HEK293T (cell line): Measurements from ENCODE around the gene TTC19.

Experiments used
- CTCF ChIA-PET: fragments of 350-600 bp; formaldehyde crosslinking; extraction: SDS; loops from one replicate; lab custom pipeline; 2021; ENCODE audit warnings: antibody characterized with exemption, inconsistent platforms; lab: Yijun Ruan, JAX
- POLR2A ChIA-PET: fragments of 350-600 bp; formaldehyde crosslinking; extraction: SDS; loops from one replicate; lab custom pipeline; 2020; ENCODE audit warnings: antibody characterized with exemption, inconsistent platforms; lab: Yijun Ruan, JAX
- DNase-seq: peaks from one replicate; pipeline ENCODE4 v3.0.0; 2012; ENCODE audit warnings: mixed read lengths; ENCODE audit errors: extremely low spot score
- ARNT ChIP-seq: fragments of 450-650 bp; IDR thresholded peaks from 2 replicates; pipeline ENCODE4 v1.6.1; 2017; ENCODE audit warnings: mild to moderate bottlenecking
- BHLHE40 ChIP-seq: fragments of 450-650 bp; IDR thresholded peaks from 2 replicates; pipeline ENCODE4 v1.6.1; 2016; ENCODE audit warnings: mild to moderate bottlenecking, moderate library complexity, borderline replicate concordance
- CTBP1 ChIP-seq: fragments of 450-650 bp; IDR thresholded peaks from 2 replicates; pipeline ENCODE4 v1.6.1; 2016; ENCODE audit warnings: borderline replicate concordance
- ELF4 ChIP-seq: fragments of 450-650 bp; IDR thresholded peaks from 2 replicates; pipeline ENCODE4 v1.6.1; 2017; ENCODE audit warnings: antibody characterized with exemption
- FOXA1 ChIP-seq: fragments of 450-650 bp; IDR thresholded peaks from 2 replicates; pipeline ENCODE4 v1.6.1; 2016; ENCODE audit warnings: mild to moderate bottlenecking
- FOXK2 ChIP-seq: fragments of 450-650 bp; IDR thresholded peaks from 2 replicates; pipeline ENCODE4 v1.6.1; 2016; ENCODE audit warnings: mild to moderate bottlenecking
- FOXM1 ChIP-seq: fragments of 450-650 bp; IDR thresholded peaks from 2 replicates; pipeline ENCODE4 v1.6.1; 2017; ENCODE audit warnings: mild to moderate bottlenecking, borderline replicate concordance
- HDGF ChIP-seq: fragments of 450-650 bp; IDR thresholded peaks from 2 replicates; pipeline ENCODE4 v1.6.1; 2017; ENCODE audit warnings: antibody characterized with exemption, borderline replicate concordance
- L3MBTL2 ChIP-seq: fragments of 450-650 bp; conservative IDR thresholded peaks from 2 replicates; pipeline ENCODE4 v1.6.1; 2016; ENCODE audit warnings: mild to moderate bottlenecking
- LEF1 ChIP-seq: fragments of 450-650 bp; IDR thresholded peaks from 2 replicates; pipeline ENCODE4 v1.6.1; 2017; ENCODE audit warnings: mild to moderate bottlenecking, borderline replicate concordance
- NFRKB ChIP-seq: fragments of 450-650 bp; IDR thresholded peaks from 2 replicates; pipeline ENCODE4 v1.6.1; 2016; ENCODE audit warnings: mild to moderate bottlenecking, moderate library complexity
- PKNOX1 ChIP-seq: fragments of 450-650 bp; IDR thresholded peaks from 2 replicates; pipeline ENCODE4 v1.6.1; 2016
- SP1 ChIP-seq: fragments of 450-650 bp; IDR thresholded peaks from 2 replicates; pipeline ENCODE4 v1.6.1; 2017
- SUZ12 ChIP-seq: fragments of 450-650 bp; IDR thresholded peaks from 2 replicates; pipeline ENCODE4 v1.6.1; 2016; ENCODE audit warnings: mild to moderate bottlenecking
- TARDBP ChIP-seq: fragments of 450-650 bp; IDR thresholded peaks from 2 replicates; pipeline ENCODE4 v1.6.1; 2016
- ZNF384 ChIP-seq: fragments of 450-650 bp; IDR thresholded peaks from 2 replicates; pipeline ENCODE4 v1.6.1; 2016

Gene TTC19

DNA sequence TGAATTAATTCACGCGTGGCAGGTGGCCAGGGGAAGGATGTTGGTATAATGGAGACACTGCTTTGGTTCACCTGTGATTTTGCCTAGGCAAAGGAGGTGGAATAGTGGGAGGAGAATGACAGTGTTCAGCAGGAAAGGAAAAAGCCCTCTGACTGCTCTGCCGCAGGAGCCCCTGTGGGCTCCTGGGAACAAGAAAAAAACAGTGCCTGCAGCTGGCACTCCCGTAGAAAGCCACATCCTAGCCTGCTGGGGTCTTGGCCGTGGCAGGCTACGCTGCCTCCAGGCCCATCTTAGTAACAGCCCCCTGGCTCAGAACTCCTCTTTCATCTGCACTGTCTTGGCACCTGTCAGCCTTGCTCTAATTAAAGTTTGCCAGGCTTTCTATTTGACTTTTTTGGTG is 34.1 kb upstream of the TTC19 start:
- no peak for TF ChIP-seq PKNOX1
- ChIA-PET POLR2A (interaction anchor here (1.1 to 2.1 kb wide), 4 partner anchors 10 to 34 kb away, joined by 5 to 12 read pairs (median 9); partner anchors contain the start of genes ADORA2B, TTC19 and ZSWIM7), CTCF (interaction anchor here (1.3 kb wide), 1 partner anchor 17 kb away, joined by 3 read pairs; no protein-coding TSS in a partner anchor)
- DNase-seq, result no peak

DNA sequence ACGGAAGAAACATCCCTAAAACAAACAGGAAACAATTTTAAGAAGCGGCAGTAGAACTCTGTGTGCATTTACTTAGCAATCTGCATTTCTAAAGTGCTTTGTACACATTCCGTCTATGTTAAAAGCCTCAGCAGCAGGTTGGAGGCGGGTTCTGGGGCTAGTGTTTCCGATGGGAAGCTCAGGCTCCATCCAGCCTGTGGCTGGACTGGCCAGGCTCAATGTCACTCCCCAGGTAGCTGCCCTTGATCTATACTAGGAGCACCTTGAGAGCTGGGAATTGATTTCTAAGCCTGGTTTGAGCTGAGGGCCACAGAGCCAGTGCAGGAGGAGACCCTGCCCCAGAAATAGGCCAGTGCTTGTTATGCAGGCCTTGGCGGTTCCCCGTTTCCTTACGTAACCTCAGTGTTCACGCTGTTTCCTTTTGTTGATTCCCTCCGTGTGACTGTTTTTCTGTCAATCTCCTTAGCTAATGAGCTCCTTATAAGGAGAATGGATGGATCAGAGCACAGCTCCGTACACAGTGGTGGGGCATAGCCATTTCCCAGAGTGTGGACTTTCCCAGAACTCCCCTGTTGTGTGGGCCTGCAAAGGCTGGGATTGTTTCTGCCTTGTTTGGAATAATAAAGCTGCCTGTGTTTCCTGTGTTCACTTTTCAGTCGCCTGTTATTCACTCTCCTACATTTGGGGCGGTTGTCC is 33.3 kb upstream of the TTC19 start:
- TF ChIP-seq NFRKB (no peak), FOXA1 (no peak), PKNOX1 (peak; percentile 81)
- no peak for DNase-seq
- POLR2A ChIA-PET, result interaction anchor here (0.9 to 3.1 kb wide), 4 partner anchors 9 to 33 kb away, joined by 3 to 17 read pairs (median 12); partner anchors contain the start of genes ADORA2B, TTC19 and ZSWIM7
- CTCF ChIA-PET, result interaction anchor here (0.7 to 3.4 kb wide), 3 partner anchors 21 to 181 kb away, joined by 3 to 14 read pairs (median 5); partner anchors contain the start of gene ADORA2B

DNA sequence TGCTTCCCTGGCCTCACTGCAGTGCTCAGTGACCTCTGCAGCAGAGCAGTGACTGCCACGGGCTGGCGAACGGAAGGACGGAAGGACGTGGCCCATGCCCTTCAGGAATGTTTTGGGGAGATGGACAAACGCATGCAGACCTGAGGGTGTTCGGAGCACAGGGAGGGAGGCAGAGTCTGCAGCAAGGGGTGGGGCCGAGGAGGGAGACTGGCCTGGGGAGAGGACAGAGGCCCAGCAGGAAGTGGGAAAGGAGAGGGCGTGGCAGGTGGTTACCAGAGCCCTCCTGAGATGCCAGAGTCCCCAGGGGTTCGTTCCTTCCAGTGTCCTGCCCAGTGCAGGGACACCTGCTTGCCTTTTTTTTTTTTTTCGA is 32.8 kb upstream of the TTC19 start:
- CTCF ChIA-PET, result interaction anchor here (1.1 to 3.4 kb wide), 2 partner anchors 22 to 32 kb away, joined by 5 to 14 read pairs; partner anchors contain the start of gene ADORA2B
- TF ChIP-seq HDGF (no peak), PKNOX1 (no peak), FOXK2 (no peak), CTBP1 (no peak), FOXM1 (no peak), LEF1 (no peak), SUZ12 (no peak), TARDBP (no peak), BHLHE40 (no peak), ZNF384 (no peak), ELF4 (no peak), FOXA1 (no peak), SP1 (no peak)
- DNase-seq, result no peak
- POLR2A ChIA-PET, result interaction anchor here (0.9 to 3.1 kb wide), 2 partner anchors 23 to 32 kb away, joined by 3 to 17 read pairs; partner anchors contain the start of genes TTC19 and ZSWIM7

DNA sequence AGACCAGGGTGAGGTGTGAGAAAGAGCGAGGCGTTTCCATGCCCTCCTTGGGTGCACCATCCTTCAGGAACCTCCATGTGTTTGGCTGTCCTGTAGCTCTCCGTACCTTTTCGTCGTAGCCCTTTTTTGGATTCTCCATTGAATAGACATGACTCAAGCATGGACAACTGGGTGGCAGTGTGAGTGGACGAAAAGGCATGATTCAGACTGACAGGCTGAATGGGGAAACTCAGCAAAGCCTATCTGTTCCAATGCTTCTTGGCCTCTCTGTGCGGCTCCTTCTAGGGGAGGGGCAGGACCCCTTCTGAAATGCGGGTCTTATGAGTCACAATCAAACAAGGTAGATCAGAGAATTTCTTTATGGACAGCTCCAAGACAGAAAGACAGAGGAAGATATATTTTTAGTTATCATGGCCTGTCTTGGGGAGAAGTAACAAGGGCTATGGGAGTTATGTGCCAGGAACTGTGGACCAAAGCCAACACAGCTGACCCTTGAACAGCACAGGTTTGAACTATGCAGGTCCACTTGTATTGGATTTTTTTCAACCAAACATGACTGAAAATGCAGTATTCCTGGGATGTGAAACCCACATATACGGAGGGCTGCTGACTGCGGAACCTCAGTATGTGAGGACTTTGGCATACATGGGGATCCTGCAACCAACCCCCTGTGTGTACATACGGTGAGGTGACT is 31.8 kb upstream of the TTC19 start:
- CTCF ChIA-PET, result interaction anchor here (3.4 kb wide), 1 partner anchor 23 kb away, joined by 14 read pairs; the partner anchor contains the start of gene ADORA2B

GRCh38 chr17:15969463-15969862 is 30.2 kb upstream of the TTC19 start:
- no peak for TF ChIP-seq PKNOX1
- no peak for TF ChIP-seq TARDBP
- TF ChIP-seq ELF4, result no peak
- TF ChIP-seq CTBP1, result no peak
- no peak for TF ChIP-seq LEF1
- no peak for TF ChIP-seq L3MBTL2
- no peak for TF ChIP-seq NFRKB
- TF ChIP-seq SUZ12, result no peak
- ChIA-PET CTCF (interaction anchor here (0.7 kb wide), 1 partner anchor 12 kb away, joined by 4 read pairs; no protein-coding TSS in a partner anchor), POLR2A (interaction anchor here (1.5 to 2.1 kb wide), 2 partner anchors 25 to 30 kb away, joined by 6 to 11 read pairs; partner anchors contain the start of genes ADORA2B, TTC19 and ZSWIM7)
- no peak for DNase-seq

More for the DNA sequence above, 31.8 kb upstream of the TTC19 start:
- no peak for TF ChIP-seq NFRKB
- TF ChIP-seq L3MBTL2, result no peak
- TF ChIP-seq ARNT, result no peak
- TF ChIP-seq SUZ12, result no peak
- TF ChIP-seq TARDBP, result no peak
- no peak for TF ChIP-seq LEF1
- no peak for TF ChIP-seq CTBP1
- no peak for TF ChIP-seq PKNOX1
- no peak for TF ChIP-seq FOXM1
- no peak for TF ChIP-seq HDGF
- TF ChIP-seq SP1, result no peak
- no peak for TF ChIP-seq FOXK2
- no peak for TF ChIP-seq ELF4
- no peak for TF ChIP-seq ZNF384
- POLR2A ChIA-PET, result interaction anchor here (3.1 kb wide), 1 partner anchor 32 kb away, joined by 17 read pairs; the partner anchor contains the start of genes TTC19 and ZSWIM7
- DNase-seq, result no peak
